Gastroesophageal sphincter (tissue), 4 donors: ENCODE results near the gene STX1B. TPM values are rescaled to one million over a fixed set of nuclear protein-coding genes. Genes with fewer than 3 reads are reported as not detected.
"Not testable (repeated sequence)": the region's sequence is repeated elsewhere in the genome, so short reads cannot be mapped to it uniquely, and the experiment has no call there.

Source experiments
- ATAC-seq: fragments of 150-250 bp; one replicate; pipeline ENCODE4 v1.9.1; 2016; ENCODE audit warnings: mild to moderate bottlenecking, moderate library complexity
- H3K27ac ChIP-seq, 4 donors: fragments of 200-600 bp; sonication (generic) in 3 of 4; 1 replicate in 3 of 4; 2 replicates in 1 of 4; pipeline ENCODE4 v1.5.1; 2016 to 2019
- H3K27me3 ChIP-seq: fragments of 200-600 bp; sonication (generic); one replicate; pipeline ENCODE4 v1.5.1; 2019
- H3K36me3 ChIP-seq, 2 donors: fragments of 200-600 bp; sonication (generic); one replicate each; pipeline ENCODE4 v1.5.1; 2019; ENCODE audit warnings: control low read depth in 1 of 2
- H3K4me1 ChIP-seq, 3 donors: fragments of 200-600 bp; sonication (generic); 1 replicate in 2 of 3; 2 replicates in 1 of 3; pipeline ENCODE4 v1.5.1; 2016 to 2019; ENCODE audit warnings: control low read depth in 2 of 3
- H3K4me3 ChIP-seq, 2 donors: fragments of 200-600 bp; sonication (generic); one replicate each; pipeline ENCODE4 v1.5.1; 2019; ENCODE audit warnings: mild to moderate bottlenecking in 1 of 2, moderate library complexity in 1 of 2
- H3K9me3 ChIP-seq, 3 donors: fragments of 200-600 bp; sonication (generic); one replicate each; pipeline ENCODE4 v1.5.1; 2017 to 2019; ENCODE audit warnings: control low read depth in 2 of 3
- EP300 ChIP-seq: sonication (generic); formaldehyde crosslinking; IDR thresholded peaks from one replicate; pipeline ENCODE4 v1.6.1; 2017; ENCODE audit warnings: antibody characterized with exemption, mild to moderate bottlenecking
- POLR2A ChIP-seq, 2 donors: fragments of 450-650 bp; IDR thresholded peaks; one replicate each; pipeline ENCODE4 v1.6.1; 2017; ENCODE audit warnings: antibody characterized with exemption in 2 of 2, mild to moderate bottlenecking in 2 of 2, moderate library complexity in 1 of 2
- POLR2AphosphoS5 ChIP-seq: sonication (generic); formaldehyde crosslinking; IDR thresholded peaks from one replicate; pipeline ENCODE4 v1.6.1; 2017; ENCODE audit warnings: antibody characterized with exemption
- WGBS, 2 donors: methylation state at CpG; one replicate each; pipeline ENCODE4 v1.1.5; 2018; ENCODE audit warnings: low coverage in 1 of 2; 5-methylcytosine and 5-hydroxymethylcytosine counted together
- total RNA-seq, 4 donors: library from RNA; depleted of rRNA; stranded (reverse); fragments of >200 nt; gene quantifications; one replicate each; pipeline ENCODE4 v1.1.0, GENCODE V29; 2016
- TF ChIP-seq, protein P1 (sequence below), 4 experiments: fragments of 200-600 bp in 2 of 4; fragments of 450-650 bp in 2 of 4; sonication (generic) in 1 of 4; IDR thresholded peaks; one replicate each; pipeline ENCODE4 v1.5.1; 2017 to 2019; ENCODE audit warnings: antibody characterized with exemption in 4 of 4, mild to moderate bottlenecking in 2 of 4, moderate library complexity in 2 of 4

Gene STX1B
- total RNA-seq, 4 donors from 2014 or later = 0.54 to 3.3 (median 1.9) TPM; not detected in 1

DNA sequence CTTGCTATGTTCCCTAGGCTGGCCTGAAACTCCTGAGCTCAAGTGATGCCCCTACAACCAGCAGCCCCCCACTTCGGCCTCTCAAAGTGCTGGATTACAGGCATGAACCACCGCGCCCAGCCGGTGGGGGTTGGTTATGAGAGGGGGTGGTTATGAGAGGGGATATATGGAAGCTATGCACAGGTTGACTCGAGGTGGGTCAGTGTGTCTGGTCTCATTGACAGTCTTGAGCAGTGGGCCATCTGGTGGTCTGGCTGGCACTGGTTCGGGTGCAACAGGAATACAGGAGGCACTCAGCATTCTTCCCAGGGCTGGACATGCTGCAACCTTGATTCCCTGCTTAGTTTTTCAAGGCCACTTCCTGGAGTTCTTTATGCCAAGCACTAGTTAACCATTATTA is 5.6 kb upstream of the STX1B start:
- TF ChIP-seq, protein P1, sequence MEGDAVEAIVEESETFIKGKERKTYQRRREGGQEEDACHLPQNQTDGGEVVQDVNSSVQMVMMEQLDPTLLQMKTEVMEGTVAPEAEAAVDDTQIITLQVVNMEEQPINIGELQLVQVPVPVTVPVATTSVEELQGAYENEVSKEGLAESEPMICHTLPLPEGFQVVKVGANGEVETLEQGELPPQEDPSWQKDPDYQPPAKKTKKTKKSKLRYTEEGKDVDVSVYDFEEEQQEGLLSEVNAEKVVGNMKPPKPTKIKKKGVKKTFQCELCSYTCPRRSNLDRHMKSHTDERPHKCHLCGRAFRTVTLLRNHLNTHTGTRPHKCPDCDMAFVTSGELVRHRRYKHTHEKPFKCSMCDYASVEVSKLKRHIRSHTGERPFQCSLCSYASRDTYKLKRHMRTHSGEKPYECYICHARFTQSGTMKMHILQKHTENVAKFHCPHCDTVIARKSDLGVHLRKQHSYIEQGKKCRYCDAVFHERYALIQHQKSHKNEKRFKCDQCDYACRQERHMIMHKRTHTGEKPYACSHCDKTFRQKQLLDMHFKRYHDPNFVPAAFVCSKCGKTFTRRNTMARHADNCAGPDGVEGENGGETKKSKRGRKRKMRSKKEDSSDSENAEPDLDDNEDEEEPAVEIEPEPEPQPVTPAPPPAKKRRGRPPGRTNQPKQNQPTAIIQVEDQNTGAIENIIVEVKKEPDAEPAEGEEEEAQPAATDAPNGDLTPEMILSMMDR (IDR thresholded peaks at IDR 0.05) = no peak
- TF ChIP-seq POLR2A (IDR thresholded peaks at IDR 0.05) (no peak), EP300 (no peak), POLR2AphosphoS5 (no peak)
- 43 to 53% methylated on average over 2 to 4 of the region's 6 CpGs for WGBS, 2 donors
- no peaks in the 10 kb centered on the region for H3K36me3 ChIP-seq
- H3K27me3 ChIP-seq = peaks cover 60% of the 10 kb centered on the region
- no peak overlapping the region for H3K4me3 ChIP-seq
- H3K4me1 ChIP-seq = peaks cover 0 to 2% (median 0%) of the 10 kb centered on the region in 3 donors
- H3K27ac ChIP-seq = no peak overlapping the region
- no peaks in the 10 kb centered on the region for H3K9me3 ChIP-seq
- ATAC-seq = no peak

DNA sequence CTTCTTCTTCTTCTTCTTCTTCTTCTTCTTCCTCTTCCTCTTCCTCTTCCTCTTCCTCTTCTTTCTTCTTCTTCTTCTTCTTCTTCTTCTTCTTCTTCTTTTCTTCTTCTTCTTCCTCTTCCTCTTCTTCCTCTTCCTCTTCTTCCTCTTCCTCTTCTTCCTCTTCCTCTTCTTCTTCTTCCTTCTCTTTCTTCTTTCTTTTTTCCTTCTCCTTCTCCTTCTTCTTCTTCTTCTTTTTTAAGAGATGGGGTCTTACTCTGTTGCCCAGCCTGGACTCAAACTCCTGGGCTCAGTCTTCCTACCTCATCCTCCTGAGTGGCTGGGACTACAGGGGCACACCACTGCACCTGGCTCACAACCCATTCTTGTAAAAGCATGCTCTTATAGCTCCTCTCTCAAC is 2.9 kb upstream of the STX1B start:
- not testable (repeated sequence) for H3K9me3 ChIP-seq, ATAC-seq
- H3K27me3 ChIP-seq = peaks cover 87% of the 10 kb centered on the region

DNA sequence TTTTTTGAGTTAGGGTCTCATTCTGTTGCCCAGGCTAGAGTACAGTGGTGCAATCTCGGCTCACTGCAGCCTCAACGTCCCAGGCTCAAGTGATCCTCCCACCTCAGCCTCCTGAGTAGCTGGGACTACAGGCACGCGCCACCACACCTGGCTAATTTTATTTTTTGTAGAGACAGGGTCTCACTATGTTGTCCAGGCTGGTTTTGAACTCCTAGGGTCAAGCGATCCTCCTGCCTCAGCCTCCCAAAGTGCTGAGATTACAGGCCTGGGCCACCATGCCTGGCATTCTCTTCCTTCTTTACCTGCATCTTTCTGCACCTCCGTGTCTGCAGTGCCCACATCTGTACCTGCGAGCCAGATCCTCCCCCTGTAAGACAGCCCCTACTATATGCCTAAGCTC is 1.4 kb upstream of the STX1B start:
- WGBS, 2 donors = 62 to 80% methylated on average over 4 of the region's 7 CpGs
- not testable (repeated sequence) for H3K27ac ChIP-seq, ATAC-seq, H3K4me3 ChIP-seq, H3K36me3 ChIP-seq, H3K9me3 ChIP-seq, H3K4me1 ChIP-seq
- H3K27me3 ChIP-seq = peaks cover 90% of the 10 kb centered on the region

More for the DNA sequence above, 2.9 kb upstream of the STX1B start:
- H3K36me3 ChIP-seq, H3K4me3 ChIP-seq, H3K4me1 ChIP-seq, H3K27ac ChIP-seq: not testable (repeated sequence)

DNA sequence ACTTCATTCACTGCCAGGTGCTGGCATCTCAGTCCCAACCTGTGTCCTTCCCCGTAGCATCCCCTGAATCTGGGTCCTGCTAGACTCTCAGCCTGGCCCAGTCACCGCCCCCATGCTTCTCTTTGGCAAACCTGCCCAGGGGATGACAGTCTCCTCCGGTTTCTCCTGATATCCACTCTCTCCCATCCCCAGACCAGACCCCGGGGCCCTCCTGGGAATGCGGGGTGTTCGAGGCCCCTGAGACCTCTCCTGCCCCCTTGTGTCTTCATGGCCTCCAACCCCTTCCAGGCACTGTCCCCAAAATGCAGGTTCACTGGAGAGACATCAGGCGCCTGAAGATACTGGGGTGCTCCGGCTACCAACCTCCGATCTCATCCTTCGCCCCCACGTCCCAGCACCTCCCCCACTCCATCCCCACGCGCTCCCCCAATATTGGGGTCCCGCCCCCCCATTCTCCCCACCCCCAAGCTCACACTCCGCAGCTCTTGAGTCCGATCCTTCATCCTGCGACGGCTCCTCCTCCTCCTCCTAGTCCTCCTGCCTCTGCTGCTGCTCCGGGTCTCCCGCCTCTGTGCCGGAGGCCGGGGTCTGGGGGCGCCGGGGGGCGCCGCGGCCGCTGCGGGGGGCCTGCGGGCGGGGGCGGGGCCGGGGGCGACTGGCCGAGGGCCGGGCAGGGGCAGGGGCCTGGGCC is 399 bp downstream of the STX1B start:
- H3K27me3 ChIP-seq = peaks cover 83% of the 10 kb centered on the region
- no peaks in the 10 kb centered on the region for H3K36me3 ChIP-seq
- H3K9me3 ChIP-seq = no peaks in the 10 kb centered on the region
- no peak for ATAC-seq
- 23 to 30% methylated on average over 5 to 7 of the region's 36 CpGs for WGBS, 2 donors
- peaks cover 0 to 8% (median 0%) of the 10 kb centered on the region in 3 donors for H3K4me1 ChIP-seq
- H3K27ac ChIP-seq = no peak overlapping the region
- no peak for TF ChIP-seq EP300
- TF ChIP-seq, protein P1 (IDR thresholded peaks at IDR 0.05) = no peak
- TF ChIP-seq POLR2AphosphoS5 = no peak
- no peak for TF ChIP-seq POLR2A (IDR thresholded peaks at IDR 0.05)
- H3K4me3 ChIP-seq = peak overlapping the region in 1 of 2 donors; percentile 28

DNA sequence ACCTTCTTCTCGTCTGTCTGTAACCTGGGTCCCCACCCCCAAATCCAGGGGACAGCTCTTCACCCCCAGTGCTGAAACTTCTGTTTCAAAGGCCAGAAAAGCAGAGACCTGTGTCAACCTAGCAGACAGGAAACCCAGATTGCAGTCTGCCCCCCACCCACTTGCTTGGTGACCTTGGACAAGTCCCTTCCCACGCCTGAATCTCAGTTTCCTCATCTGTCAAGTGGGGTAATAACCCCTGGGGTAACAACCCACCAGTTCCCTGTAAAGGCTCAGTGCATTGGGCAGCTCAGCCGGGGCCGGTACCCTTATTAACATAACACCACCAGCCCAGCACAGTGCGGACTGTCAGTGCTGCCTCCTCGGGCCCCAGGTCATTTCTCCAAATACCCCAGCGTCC is 1.3 kb downstream of the STX1B start:
- no peak overlapping the region for H3K27ac ChIP-seq
- H3K27me3 ChIP-seq = peaks cover 76% of the 10 kb centered on the region
- TF ChIP-seq, protein P1 (IDR thresholded peaks at IDR 0.05) = no peak
- TF ChIP-seq EP300 = no peak
- TF ChIP-seq POLR2AphosphoS5 = no peak
- no peak for TF ChIP-seq POLR2A (IDR thresholded peaks at IDR 0.05)
- no peaks in the 10 kb centered on the region for H3K9me3 ChIP-seq
- H3K4me3 ChIP-seq = no peak overlapping the region
- no peaks in the 10 kb centered on the region for H3K36me3 ChIP-seq
- WGBS, 2 donors = 60 to 100% methylated on average over 1 of the region's 7 CpGs
- ATAC-seq = no peak
- H3K4me1 ChIP-seq = peaks cover 0 to 8% (median 0%) of the 10 kb centered on the region in 3 donors

DNA sequence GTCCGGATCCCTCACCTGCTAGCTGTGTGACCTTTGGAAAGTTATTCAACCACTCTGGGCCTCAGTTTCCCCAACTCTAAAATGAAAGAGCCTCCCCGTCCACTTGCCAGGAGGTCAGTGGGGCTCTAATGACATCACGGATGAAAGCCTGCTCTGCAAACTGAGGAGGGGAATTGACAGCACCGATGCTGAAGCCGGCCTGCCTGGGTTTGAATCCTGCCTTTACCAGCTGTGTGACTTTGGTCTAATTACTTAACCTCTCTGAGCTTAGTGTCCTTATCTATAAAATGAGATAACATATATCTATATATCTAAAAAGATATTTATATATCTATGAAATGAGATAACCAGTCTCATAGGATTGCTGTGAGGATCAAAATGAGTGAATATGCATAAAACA is 1.9 kb downstream of the STX1B start:
- 74 to 86% methylated on average over 4 of the region's 5 CpGs for WGBS, 2 donors
- Histone ChIP-seq H3K4me1 (peaks cover 0 to 8% (median 0%) of the 10 kb centered on the region in 3 donors), H3K4me3 (no peak overlapping the region), H3K9me3 (no peaks in the 10 kb centered on the region), H3K27ac (no peak overlapping the region), H3K36me3 (no peaks in the 10 kb centered on the region), H3K27me3 (peaks cover 71% of the 10 kb centered on the region)
- TF ChIP-seq, protein P1 (IDR thresholded peaks at IDR 0.05) = no peak
- TF ChIP-seq POLR2AphosphoS5 = no peak
- TF ChIP-seq POLR2A (IDR thresholded peaks at IDR 0.05) = no peak
- TF ChIP-seq EP300 = no peak
- ATAC-seq = no peak
